GM18508 (cell line): Measurements from ENCODE around the gene MYLIP.
"Not testable (repeated sequence)": the region's sequence is repeated elsewhere in the genome, so short reads cannot be mapped to it uniquely, and the experiment has no call there.

Source experiments
- ATAC-seq: cut with Tn5 transposase; IDR thresholded peaks from one replicate; pipeline ENCODE4 v1.9.1; 2021; ENCODE audit warnings: moderate number of reproducible peaks; ENCODE audit not compliant: insufficient read depth, unreplicated experiment

The MYLIP gene

DNA sequence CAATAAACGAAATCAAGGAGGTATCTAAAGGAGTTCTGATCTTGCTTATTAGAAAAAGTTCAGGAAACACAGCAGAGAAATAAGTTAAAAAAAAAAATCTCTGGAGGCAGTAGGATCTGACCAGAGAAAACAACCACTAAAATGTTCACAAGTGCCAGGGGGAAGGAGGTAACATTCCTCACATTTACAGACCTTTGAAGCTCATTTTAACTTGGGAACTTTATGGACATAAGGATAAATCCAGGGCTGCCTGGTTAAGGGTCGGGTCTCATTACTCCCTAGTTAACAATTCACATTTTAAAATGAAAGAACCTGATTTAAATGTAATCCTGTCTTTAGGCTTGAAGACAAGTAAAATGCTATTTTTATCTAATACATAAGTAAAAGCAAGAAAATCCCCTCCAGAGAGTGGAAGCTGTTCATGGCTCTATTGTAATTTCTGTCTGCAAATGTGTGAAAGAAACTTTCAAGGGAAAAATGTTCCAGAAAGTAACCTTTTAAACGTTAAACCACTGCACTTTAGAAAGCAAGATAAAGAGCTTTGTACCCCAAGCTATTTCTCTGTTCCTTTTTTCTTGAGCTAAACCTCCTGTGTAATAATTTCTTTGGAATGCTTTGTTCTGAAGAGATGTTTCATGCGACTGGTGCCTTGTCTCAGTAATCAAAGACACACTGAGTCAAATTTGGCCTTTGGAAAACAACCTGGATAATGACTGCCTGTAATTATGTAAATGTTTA is 38.2 kb downstream of the MYLIP start:
- no peak for ATAC-seq

DNA sequence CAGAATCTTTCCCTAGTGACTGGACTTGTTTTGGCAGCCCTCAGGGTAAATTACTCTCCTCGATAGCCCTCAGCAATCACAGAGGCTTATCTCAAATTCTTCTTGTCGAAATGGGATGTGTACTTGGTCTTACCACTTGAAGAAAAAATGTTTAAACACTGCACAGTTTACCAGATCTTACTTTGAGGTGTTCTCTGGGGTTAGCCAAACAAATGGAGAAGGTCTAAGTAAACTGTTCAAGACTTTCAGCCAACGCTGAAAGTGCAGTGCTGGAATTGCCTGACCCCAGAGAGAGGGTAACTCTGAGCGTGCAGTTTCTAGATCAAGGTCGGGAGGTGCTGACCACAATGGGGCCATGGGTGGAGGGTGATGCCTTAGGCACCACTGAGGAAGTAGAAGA is 39.2 kb downstream of the MYLIP start:
- ATAC-seq, result no peak

DNA sequence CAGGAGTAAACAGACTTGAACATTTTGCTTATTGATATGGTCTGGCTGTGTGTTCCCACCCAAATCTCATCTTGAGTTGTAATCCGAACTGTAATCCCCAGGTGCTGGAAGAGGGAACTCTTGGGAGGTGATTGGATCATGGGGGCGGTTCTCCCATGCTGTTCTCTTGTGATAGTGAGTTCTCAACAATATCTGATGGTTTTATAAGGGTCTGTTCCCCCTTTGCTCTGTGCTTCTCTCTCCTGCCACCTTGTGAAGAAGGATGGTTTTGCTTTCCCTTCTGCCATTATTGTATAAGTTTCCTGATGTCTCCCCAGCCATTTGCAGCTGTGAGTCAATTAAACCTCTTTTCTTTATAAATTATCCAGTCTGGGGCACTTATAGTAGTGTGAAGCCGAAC is 40.0 kb downstream of the MYLIP start:
- no peak for ATAC-seq

DNA sequence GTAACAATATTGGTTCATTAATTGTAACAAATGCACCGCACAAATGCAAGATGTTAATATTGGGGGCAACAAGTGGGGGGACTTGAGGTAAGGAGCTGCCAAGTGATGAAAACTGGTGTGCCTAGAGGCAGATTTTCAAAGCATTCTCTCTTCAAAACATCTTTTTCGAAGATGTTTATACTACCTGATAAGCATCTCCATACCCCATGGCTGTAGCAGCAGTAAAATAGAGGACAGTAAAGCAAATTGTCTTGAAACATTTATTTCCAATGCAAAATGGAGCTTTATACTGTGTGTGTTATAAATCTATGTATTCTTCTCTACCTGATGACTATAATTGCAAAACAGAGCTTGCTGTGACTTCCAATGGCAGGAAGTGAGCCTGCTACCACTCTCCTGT is 42.5 kb downstream of the MYLIP start:
- no peak for ATAC-seq

DNA sequence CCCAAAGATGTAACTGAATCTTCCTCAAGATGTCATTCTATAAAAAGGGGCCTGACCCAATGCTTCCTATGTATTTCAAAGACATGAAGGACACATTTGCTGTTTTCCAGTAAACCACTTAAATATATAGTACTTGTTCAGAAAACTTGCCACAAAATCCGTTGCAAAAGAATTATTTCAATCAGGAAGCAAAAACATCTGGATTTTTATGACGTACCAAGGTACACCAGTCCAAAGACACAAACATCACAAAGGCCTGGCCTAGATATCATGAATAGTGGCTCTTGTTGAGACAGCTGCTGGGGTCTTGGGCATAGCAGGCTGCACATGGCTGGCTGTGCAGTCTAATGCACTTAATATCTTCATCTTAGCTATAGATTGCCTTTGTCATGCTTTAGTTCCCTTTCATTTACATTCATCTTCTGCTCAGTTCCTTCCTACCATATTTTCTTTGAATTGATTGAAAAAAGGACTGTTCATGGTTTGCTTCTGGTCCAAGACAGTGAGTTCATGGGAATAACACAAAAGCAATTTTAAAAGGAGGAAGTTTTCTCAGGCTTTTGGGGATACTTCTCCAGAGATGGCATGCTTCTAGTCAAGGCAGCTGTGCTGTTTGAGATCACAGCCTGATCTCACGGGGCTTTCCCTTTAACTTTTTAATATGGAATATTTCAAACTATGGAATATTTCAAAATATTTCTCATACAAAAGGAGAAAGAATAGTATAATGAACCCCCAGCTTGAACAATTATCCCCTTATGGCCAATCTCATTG is 44.5 kb downstream of the MYLIP start:
- ATAC-seq, result no peak

DNA sequence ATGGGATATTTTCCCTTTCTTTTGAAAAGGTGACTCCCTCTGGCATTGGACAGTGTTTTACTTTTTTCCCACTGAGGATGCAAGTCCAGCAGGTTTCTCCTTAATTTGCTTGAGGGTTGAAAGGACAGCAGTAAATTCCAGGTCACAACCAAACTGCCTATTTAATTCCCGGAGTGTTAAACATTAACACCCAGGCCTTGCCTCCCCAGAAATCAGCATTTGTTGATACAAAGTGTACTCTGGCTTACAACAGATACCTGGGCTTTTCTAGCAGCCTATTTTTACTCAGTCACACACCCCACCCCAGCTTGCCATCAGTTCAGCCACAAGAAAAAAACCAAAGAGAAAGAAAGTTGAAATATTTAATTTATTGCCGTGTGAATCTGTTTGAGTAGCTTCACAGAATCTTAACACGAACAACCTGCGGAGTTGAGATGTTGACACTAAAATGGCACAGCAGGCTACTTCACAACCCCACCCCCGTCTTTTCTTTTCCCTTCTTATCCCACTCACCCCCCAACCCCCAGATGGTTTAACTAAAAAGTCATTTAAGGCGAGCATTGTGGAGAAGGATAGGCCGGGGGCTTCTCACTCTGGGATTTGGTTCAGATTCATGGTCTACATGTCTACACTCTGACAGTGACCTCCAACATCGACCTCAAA is 45.7 kb downstream of the MYLIP start:
- ATAC-seq, result no peak

DNA sequence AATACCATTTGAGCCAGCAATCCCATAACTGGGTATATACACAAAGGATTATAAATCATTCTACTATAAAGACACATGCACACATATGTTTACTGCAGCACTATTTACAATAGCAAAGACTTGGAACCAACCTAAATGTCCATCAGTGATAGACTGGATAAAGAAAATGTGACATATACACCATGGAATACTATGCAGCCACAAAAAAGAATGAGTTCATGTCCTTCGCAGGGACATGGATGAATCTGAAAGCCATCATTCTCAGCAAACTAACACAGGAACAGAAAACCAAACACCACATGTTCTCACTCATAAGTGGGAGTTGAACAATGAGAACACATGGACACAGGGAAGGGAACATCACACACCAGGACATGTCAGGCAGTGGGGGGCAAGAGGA is 47.7 kb downstream of the MYLIP start:
- ATAC-seq, result not testable (repeated sequence)

DNA sequence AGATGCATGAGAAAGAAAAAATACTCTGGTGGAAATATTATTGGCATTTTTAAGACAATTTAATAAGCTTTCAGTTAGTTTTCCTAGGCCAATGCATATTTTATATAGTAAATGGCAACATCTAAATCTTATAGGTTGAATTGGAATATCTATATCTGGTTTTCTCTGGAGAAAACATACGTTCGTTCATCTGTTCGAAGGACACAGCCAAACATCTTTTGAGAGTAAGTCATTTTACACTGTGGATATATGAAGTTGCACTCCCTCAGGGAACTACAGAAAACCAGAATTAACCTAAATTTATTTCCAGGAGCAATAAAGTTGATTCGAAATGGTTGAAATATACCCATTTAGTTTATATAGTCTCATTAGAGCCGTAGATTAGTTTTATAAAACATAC is 49.0 kb downstream of the MYLIP start:
- no peak for ATAC-seq

DNA sequence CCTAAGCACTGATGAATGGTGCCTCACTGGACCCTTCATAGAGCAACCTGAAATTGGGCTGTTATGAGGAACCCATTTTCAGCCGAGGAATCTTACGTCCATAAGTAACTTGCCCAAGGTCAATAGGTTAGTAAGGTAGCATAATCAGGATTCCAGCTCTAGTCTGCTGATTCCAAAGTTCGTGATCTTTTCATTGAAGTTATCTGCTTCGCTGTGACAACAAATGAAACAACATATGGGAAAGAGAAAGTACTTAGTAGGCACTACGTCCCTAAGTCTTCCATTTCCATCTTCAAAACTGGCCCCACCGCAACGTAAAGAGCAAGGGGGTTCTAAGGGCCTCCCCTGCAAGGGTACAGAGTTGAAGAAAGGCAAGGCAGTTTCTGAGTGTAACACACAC is 49.5 kb downstream of the MYLIP start:
- no peak for ATAC-seq

DNA sequence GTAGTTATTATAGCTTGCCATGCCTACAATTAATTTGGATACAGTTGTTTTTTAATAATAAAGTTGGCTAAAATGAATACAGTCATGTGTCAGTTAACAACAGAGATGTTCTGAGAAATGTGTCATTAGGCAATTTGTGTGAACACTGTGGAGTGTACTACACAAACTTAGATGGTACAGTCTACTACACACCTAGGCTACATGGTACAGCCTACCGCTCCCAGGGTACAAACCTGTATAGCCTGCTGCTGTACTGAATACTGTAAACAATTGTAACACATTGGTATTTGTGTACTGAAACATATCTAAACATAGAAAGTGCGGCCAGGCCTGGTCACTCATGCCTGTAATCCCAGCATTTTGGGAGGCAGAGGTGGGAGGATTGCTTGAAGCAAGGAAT is 50.2 kb downstream of the MYLIP start:
- ATAC-seq, result no peak

DNA sequence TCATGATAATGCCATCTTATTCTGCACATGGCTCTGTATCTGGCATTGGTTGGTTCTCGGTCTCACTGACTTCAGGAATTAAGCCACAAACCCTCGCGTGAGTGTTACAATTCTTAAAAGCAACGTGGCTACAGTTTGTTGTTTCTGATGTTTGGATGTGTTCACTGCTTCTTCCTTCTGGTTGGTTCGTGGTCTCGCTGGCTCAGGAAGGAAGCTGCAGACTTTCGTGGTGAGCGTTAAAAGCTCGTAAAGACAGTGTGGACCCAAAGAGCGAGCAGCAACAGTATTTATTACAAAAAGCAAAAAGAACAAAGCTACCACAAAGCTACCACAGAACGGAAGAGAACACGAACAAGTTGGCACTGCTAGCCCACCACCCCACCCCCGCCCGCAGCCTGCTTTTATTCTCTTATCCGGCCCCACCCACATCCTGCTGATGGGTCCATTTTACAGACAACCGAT is 51.1 kb downstream of the MYLIP start:
- ATAC-seq, result no peak

DNA sequence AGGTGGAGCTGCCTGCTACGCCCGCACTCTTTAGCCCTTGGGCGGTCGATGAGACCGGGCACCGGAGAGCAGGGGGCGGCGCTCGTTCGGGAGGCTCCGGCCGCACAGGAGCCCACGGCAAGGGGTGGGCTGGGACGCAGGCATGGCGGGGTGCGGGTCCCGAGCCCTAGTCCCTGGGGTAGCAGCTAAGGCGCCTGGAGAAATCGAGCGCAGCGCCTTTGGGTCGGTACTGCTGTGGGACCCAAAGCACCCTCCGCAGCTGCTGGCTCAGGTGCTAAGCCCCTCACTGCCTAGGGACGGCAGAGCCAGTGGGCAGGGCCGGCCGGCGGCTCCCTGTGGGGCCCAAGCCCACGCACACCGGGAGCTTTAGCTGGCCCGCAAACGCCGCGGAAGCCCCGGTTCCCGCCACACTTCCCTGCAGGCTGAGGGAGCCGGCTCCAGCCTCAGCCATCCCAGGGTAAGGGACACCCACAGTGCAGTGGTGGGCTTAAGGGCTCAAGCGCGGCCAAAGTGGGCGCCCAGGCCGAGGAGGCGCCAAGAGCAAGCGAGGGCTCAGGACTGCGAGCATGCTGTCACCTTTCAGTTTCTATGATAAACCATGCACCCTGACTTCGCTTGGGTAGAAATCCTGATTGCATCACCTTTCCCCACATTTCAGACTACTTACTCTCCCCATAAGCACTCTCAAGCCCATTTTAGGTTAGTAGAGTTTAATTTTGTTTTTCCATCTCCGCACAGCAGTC is 52.0 kb downstream of the MYLIP start:
- no peak for ATAC-seq

DNA sequence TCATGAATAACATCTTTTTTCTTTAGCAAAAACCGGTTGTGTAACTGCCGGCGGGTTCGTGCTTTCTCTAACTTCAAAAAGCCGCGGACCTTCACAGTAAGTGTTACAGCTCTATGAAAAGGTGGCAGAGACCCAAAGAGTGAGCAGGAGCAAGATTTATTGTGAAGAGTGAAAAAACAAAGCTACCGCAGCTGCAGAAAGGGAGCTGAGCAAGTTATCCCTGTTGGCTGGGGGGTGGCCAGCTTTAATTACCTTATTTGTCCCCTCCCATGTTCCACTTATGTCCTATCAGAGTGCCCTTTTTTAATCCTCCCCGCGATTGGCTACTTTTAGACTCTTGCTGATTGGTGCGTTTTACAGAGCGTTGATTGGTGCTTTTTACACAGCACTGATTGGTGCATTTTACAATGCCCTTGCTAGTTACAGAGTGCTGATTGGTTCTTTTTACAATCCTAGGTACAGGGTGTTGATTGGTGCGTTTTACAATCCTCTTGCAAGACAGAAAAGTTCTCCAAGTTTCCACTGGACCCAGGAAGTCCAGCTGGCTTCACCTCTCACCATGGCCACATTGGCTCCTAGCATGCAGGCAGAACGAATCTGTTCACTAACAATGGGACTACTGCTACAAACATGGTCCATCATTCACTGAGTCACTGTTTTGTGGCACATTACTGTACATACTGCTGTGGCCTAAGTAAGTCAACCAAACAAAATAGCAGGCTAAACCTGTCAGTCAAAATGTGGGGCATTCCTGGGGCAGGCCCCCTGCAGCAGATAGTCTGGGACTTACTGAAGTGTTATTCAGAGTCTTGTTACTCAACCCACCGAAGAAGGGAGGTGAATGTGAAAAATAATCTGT is 52.8 kb downstream of the MYLIP start:
- ATAC-seq, result no peak

DNA sequence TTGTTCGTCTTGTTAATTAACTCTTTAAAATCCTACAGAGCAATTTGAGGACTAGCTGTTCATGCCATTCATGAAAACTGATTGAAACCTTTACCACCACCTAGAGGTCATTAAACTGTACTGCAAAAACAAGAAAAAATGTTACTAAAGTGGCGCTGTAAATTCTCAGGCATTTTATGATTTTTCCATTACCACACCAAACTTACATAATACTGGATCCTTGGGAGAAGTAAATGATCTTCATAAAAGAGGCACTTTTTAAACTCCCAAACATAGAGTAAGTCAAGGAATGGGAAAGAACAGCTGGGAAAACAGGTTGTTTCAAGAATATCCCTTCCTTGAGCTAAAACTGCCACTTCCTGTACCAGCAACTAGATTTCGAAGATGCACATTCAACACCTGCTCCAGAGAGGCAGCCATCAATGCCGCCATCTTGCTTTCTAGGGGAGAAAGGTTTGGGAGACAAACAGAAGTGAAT is 54.3 kb downstream of the MYLIP start:
- no peak for ATAC-seq

DNA sequence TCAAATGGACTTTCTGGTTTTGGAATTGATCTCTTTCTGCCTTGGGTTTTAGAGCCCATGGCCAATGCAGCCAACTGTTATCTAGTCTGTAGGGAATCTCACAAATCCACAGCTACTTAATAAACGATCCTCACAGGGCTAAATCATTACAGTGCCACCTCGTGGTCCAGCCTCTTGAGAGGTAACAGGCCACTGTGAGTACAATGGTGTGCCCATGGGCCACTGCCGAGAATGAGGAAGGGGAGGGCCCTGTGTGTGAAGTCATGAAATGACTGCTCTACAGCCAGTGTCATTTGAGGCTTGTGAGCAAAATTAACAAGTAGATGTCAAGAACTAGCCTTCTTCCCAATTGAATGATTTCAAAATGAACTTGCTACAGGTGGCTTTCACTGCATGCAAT is 55.2 kb downstream of the MYLIP start:
- no peak for ATAC-seq

DNA sequence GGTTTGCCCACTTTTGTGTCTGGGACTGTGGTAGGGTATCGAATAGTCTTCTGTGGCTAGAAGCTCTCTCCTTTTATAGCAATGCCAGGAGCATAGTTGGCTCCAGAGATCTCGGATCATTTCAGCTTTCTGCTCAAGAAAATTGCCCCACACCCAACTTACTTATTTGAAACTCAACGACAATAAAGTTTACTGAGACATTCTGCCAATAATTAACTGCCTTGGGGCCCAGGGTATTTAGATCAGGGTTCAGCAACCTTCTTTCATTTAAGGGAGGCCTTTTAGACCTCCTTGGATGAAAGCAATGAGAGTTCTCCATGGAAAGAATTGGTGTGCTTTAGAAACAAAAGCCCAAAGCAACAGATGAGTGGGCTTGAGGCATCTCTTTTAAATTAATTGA is 55.7 kb downstream of the MYLIP start:
- no peak for ATAC-seq

DNA sequence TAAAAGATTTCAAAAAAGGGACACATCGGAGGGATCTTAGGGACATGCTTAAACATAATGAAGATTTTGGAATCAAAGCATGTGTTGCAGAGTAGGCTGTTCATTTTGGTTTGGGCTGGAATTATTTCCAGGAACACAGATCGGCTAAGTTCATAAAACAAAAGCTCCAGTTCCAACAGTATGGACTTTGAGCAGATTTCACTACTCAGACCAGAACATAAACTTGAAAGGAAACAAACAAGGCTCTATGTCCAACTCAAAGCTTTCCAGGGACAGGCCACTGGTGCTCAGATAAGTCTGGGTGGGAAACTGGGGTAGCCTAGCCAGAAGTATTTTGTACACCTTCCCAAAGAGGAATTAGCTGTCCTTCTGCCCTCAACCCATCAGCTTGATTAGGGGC is 58.3 kb downstream of the MYLIP start:
- no peak for ATAC-seq

DNA sequence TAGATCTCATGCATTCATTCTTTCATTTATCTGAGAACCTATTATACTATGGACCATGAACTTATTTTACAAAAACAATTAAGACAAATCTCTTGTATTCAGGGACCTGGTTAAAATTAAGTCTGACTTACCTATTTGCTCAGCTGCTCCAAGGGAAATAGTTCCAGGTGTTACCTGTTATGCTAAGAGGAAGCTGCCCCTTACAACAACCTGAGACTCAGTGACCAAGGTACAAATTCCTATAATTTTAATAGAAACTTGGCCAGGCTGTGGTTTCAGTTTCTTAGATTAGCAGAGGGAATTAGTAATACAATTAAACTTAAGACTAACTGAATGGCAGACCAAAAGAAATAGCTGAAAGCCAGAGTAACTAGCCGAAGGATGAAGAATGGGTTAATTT is 61.3 kb downstream of the MYLIP start:
- ATAC-seq, result no peak

DNA sequence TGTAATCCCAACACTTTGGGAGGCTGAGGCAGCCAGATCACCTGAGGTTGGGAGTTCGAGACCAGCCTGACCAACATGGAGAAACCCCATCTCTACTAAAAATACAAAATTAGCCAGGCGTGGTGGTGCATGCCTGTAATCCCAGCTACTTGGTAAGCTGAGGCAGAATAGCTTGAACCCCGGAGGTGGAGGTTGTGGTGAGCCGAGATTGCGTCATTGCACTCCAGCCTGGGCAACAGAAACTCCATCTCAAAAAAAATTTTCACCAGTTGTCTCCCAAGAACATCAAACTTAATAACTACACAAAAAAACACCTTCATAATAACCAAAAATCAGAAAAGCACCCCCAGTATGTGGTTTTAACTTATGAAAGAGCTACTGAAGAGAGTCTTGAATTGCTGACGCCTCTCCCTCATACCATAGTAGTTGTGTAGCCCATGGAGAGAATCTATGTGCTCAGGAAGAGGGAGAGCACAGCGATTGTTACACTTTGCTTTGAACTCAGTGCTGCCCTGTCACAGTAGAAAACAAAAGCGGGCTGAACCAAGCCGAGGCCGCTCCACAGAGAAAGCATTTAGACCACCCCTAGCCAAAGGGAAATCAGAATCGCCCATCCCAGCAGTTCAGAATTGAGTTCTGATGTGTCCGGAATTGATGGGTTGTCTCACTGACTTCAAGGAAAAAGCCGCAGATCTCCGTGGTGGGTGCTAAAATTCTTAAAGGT is 67.5 kb downstream of the MYLIP start:
- no peak for ATAC-seq
